GM12875 (cell line): ENCODE measurements around the gene CCL20.

Experiments
- H3K4me3 ChIP-seq: one replicate; pipeline ENCODE4 v1.5.1; 2011; ENCODE audit warnings: low read depth, low read length, control low read depth
- TF ChIP-seq, protein P1 (sequence below): IDR thresholded peaks from 2 replicates; pipeline ENCODE4 v1.5.1; 2011; ENCODE audit warnings: low read depth, mild to moderate bottlenecking, control low read depth, inconsistent platforms, low read length, moderate library complexity, borderline replicate concordance; ENCODE audit not compliant: insufficient read depth

The CCL20 gene

DNA sequence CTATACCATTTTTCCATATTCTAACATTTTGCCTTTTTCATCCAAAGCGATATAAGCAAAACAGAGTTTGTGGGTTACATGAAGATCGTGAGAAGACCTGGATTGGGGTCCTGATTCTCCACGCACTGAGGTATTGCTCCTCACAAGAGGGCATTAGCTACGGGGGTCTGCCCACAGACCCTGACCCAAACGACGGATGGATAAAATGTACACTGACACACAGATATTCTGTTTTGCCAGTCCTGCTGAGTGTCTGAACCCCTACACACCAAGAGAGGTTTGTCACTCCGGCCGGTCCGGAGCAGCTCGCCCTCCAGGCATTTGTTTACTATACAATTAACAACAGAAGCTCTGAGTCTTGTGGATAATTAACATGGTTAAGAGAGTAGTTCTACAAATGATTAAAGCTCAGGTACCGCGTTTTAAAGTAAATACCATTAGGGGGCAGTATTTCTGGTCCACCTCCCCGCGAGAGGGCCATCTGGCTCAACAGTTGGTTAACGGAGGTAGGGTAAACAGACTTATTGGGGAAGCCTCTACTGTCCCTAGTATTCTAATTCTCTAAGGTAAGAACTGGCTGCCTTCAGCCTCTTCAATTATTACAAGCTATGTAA lies 39.5 kb upstream of the CCL20 start:
- TF ChIP-seq, protein P1, sequence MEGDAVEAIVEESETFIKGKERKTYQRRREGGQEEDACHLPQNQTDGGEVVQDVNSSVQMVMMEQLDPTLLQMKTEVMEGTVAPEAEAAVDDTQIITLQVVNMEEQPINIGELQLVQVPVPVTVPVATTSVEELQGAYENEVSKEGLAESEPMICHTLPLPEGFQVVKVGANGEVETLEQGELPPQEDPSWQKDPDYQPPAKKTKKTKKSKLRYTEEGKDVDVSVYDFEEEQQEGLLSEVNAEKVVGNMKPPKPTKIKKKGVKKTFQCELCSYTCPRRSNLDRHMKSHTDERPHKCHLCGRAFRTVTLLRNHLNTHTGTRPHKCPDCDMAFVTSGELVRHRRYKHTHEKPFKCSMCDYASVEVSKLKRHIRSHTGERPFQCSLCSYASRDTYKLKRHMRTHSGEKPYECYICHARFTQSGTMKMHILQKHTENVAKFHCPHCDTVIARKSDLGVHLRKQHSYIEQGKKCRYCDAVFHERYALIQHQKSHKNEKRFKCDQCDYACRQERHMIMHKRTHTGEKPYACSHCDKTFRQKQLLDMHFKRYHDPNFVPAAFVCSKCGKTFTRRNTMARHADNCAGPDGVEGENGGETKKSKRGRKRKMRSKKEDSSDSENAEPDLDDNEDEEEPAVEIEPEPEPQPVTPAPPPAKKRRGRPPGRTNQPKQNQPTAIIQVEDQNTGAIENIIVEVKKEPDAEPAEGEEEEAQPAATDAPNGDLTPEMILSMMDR: peak; percentile 28; the same call in 1 of the 2 replicates
- no peak overlapping the region for H3K4me3 ChIP-seq

DNA sequence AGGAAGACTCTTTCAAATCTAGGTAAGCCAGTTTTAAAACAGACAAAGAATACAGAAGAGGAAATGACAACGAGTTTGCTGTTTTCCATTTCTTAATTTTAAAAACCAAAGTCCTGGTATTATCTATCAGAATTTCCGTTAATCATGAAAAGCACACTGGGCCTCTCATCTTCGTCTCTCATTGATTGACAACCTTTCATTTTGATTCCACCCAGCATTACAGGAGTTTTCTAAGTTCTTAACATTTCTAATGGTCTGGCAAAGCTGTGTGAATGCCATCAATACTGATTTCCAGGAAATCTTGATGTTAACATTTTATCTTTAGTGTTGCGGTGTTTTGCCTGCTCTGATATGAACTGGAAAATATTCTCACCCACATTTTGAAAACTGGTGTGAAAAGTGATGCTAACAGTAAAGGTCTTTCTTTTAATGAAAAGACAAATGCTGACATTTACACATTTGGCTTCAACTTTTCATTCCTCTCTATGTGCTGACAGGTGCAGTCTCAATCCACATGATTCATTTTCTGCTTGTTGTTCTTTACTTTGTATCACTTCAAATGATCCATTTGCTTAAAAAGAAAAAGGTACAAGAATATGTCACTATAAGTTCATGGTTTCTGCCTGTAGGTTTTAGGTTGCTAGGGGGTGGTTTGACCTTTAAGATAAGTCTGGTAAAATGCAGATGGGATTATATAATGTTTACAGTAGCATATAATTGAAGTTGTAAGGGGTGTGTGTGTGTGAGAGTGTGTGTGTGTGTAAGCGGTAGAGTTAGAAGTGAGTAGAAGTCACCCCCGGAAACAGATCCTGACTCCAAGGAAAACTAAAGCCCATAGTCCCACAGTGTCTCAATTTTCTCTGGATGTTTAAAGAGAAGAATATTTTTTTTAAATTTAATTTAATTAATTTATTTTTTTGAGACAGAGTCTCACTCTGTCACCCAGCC lies 38.5 kb upstream of the CCL20 start:
- no peak overlapping the region for H3K4me3 ChIP-seq
- TF ChIP-seq, protein P1: no peak

DNA sequence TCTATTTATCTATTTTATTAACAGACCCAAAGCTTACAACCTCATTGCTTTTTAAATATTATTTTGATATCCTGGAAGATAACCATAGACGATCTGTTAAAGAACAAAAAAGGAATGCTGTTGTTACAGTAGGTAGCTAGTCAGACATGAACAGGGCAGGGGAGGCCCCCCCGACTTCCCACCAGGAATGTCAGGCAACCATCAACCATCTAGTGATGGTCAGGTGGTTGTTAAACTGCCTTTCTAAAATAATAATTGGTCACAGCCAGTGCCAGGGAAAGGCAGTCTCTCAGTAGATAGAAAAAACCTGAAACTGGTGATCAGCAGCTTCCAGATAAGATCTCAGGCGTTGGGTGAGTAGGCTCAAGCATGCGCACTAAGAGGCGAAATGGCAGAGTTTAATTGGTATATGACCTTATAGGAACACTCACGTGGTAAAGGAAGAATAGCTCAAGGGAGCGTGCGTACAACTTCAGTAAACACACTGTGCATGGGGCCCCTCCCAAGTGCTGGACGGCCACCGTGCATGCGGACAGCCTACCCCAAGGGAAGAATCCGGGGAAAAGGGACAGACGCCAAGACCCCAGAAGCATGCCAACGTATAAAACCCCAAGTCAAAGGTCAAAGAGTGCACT lies 32.5 kb upstream of the CCL20 start:
- TF ChIP-seq, protein P1: no peak
- H3K4me3 ChIP-seq: no peak overlapping the region

DNA sequence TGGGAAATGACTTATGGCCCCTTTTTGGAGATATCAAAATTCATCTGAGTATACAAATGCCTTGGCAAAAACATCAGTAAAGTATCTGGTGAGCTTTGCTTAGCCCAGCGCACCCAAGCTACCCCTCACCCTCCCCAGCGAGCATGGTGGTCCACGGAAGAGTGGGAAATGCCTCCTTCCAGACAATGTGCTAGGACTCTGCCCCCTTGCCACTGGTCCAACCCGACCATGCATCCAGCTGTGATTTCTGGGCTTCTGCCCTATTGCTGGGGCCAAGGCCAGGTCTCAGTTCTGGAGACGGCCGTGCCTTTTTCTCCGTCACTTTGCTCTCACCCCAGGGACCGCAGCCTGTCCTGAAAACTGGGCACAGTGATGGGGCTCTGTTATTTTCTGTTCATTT lies 31.8 kb upstream of the CCL20 start:
- TF ChIP-seq, protein P1: no peak
- H3K4me3 ChIP-seq: no peak overlapping the region

DNA sequence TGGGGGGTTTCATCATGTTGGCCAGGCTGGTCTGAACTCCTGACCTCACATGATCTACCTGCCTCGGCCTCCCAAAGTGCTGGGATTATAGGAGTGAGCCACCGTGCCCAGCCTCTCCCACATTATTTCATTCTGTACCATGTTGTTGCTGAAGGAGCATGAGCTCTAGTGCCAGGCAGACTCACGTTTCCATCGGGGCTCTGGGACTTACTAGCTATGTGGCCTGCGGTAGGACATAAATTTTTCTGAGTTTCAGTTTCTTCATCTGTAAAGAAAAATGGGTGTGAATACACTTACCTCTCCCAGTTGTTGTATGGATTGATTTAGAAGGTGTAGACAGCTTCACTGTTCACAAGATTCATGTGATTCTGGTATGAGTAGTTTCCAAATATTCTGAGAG lies 30.8 kb upstream of the CCL20 start:
- no peak overlapping the region for H3K4me3 ChIP-seq
- TF ChIP-seq, protein P1: no peak

DNA sequence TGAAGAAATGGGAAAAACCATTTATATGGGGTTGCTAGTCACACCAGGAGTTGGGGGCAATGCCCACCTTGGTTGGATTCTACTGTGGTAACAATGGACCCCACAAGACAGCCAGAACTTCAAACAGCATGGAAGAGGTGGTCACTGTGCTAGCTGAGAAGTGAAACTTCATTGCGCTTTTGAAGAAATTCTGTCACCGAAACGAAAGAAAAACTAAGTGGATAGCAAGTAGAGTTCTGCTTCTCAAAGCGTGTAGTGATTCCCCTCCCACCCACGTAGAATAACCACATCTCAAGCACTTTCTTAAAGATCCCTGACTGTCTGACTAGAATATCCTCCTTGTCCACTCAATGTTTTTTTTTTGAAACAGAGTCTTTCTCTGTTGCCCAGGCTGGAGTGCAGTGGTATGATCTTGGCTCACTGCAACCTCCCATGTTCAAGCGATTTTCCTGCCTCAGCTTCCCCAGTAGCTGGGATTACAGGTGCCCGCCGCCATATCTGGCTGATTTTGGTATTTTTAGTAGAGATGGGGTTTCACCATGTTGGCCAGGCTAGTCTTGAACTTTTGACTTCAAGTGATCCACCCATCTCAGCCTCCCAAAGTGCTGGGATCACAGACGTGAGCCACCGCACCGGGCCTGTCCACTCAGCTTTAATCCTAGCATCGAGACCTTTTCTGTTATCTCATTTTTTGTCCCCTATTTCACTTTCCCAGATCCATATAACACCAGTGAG lies 30.1 kb upstream of the CCL20 start:
- TF ChIP-seq, protein P1: no peak
- no peak overlapping the region for H3K4me3 ChIP-seq
